PFSK-1 (cell line): ENCODE measurements around the gene SPATA6.

Experiments
- FOXP2 ChIP-seq: optimal IDR thresholded peaks from 2 replicates; pipeline ENCODE3; 2011; ENCODE audit warnings: borderline replicate concordance, control low read depth, inconsistent platforms; ENCODE audit not compliant: insufficient read depth; ENCODE audit errors: extremely low read length, extremely low read depth
- POLR2AphosphoS5 ChIP-seq: IDR thresholded peaks from 2 replicates; pipeline ENCODE4 v1.6.1; 2012; ENCODE audit warnings: low read depth, mild to moderate bottlenecking, control low read depth, low read length, moderate library complexity
- REST ChIP-seq, 2 experiments: IDR thresholded peaks; 2 replicates each; pipeline versions ENCODE4 v1.6.1 to v1.8.0; 2011 to 2012; ENCODE audit warnings: low read depth in 2 of 2, low read length in 2 of 2, control low read depth in 1 of 2, inconsistent platforms in 1 of 2, mild to moderate bottlenecking in 1 of 2, moderate library complexity in 1 of 2; ENCODE audit not compliant: insufficient read depth in 1 of 2
- SIN3A ChIP-seq: IDR thresholded peaks from 2 replicates; pipeline ENCODE4 v1.6.1; 2012; ENCODE audit warnings: mild to moderate bottlenecking, low read length, moderate library complexity, borderline replicate concordance; ENCODE audit not compliant: insufficient read depth
- TAF1 ChIP-seq: IDR thresholded peaks from 2 replicates; pipeline ENCODE4 v1.6.1; 2012; ENCODE audit warnings: low read length, control low read depth, borderline replicate concordance; ENCODE audit not compliant: insufficient read depth

SPATA6 gene

DNA sequence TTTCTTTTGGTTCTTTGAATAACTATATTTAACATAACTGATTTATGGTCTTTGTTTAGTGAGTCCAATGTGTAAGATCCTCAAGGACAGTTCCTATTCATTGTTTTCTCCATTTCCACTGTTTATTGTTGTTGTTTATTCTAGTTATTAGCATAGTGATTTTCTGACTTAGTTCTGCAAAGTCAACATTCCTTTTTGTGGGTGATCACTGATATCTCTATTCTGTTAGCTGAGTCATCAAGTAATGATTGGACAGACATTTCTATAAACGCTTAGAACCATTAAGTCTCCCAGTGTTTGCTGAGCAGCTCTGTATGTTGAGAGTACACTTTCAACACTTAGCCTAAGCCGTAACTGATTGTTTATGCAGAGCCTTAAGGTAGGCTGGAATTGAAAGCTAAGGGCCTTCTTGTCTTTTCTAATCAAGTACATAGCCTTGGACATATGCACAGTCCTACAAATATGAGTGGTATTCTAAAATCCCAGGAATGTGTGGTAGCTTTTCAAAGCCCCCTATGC, 162.4 kb downstream of the SPATA6 start:
- no peak for TF ChIP-seq FOXP2
- TF ChIP-seq TAF1: no peak
- TF ChIP-seq REST (IDR thresholded peaks at IDR 0.05; ENCODE audit: insufficient read depth in 1 of 2, low read depth in 2 of 2, low read length in 2 of 2): no peak
- TF ChIP-seq POLR2AphosphoS5: no peak
- no peak for TF ChIP-seq SIN3A

GRCh38 chr1:48302652-48303051, 169.4 kb downstream of the SPATA6 start:
- no peak for TF ChIP-seq FOXP2
- TF ChIP-seq TAF1: no peak
- TF ChIP-seq SIN3A: no peak
- TF ChIP-seq REST (IDR thresholded peaks at IDR 0.05; ENCODE audit: insufficient read depth in 1 of 2, low read depth in 2 of 2, low read length in 2 of 2): no peak
- TF ChIP-seq POLR2AphosphoS5: no peak

DNA sequence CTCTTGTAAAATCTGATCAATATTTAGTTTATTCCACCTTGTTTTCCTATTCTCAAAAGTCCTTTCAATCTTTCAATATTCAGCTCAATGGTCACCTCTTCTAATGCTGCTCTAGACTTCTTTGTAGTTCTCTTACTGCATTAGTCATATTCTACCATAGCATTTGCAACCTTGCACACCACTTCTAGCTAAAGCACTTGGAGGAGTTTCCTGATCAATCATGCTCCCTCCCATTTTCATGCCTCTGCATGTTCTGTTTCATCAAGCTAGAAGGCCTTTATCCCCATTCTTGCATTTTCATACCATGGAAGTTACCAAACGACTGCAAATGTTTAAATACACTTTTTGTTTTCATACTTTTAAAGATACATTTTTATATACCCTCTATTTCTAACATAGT, 177.3 kb downstream of the SPATA6 start:
- TF ChIP-seq TAF1: no peak
- no peak for TF ChIP-seq FOXP2
- TF ChIP-seq POLR2AphosphoS5: no peak
- no peak for TF ChIP-seq SIN3A
- no peak for TF ChIP-seq REST (IDR thresholded peaks at IDR 0.05; ENCODE audit: insufficient read depth in 1 of 2, low read depth in 2 of 2, low read length in 2 of 2)

DNA sequence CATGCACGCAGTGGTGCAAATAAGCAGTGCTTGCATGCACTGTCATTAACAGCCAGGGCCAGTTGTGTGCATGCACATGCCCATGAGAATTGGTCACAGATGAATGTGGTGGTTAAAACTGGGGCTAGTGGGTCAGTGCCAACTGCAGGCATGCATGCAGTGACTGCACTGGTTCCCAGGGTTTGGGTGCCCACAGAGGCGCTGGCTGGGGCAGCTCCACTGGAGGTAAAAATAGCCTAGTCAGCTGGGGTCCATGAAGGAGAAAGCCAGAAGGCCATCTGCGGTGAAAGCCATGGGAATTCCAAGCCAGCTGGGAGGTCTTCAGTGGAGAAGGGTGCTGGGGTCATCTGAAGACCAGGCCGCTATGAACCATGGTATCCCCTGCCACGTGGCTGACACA, 179.3 kb downstream of the SPATA6 start:
- no peak for TF ChIP-seq TAF1
- TF ChIP-seq REST (IDR thresholded peaks at IDR 0.05; ENCODE audit: insufficient read depth in 1 of 2, low read depth in 2 of 2, low read length in 2 of 2): no peak
- no peak for TF ChIP-seq FOXP2
- no peak for TF ChIP-seq POLR2AphosphoS5
- no peak for TF ChIP-seq SIN3A

DNA sequence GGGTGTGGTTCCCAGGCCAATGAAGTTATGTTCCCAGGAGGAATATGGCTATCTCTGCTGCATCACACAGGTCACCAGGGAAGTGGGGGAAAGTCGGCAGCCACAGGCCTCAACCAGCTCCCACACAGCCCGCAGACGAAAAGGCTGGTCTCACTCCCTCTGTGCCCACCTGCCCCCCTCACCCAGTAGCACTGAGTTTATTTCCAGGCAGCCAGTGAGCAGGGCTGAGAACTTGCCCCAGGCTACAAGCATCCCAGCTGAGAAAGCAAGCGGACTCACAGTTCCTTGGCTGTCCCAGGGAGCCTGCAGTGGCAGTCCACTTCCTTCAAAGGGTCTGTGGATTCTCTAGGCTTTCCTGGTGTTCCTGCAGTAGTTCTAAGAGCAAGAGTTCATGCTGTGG, 180.6 kb downstream of the SPATA6 start:
- TF ChIP-seq REST (IDR thresholded peaks at IDR 0.05; ENCODE audit: insufficient read depth in 1 of 2, low read depth in 2 of 2, low read length in 2 of 2) (no peak), FOXP2 (no peak), SIN3A (no peak)
